Uterus (tissue), 2 donors: ENCODE data around the gene SESTD1.

ENCODE experiments used
- CTCF ChIP-seq, 4 experiments: fragments of 200-600 bp in 2 of 4; fragments of 450-650 bp in 2 of 4; sonication (generic) in 2 of 4; IDR thresholded peaks; one replicate each; pipeline ENCODE4 v1.5.1; 2016 to 2019; ENCODE audit warnings: antibody characterized with exemption in 4 of 4, mild to moderate bottlenecking in 2 of 4, moderate library complexity in 1 of 4
- POLR2A ChIP-seq, 2 donors: fragments of 450-650 bp; IDR thresholded peaks; one replicate each; pipeline ENCODE4 v1.6.1; 2016; ENCODE audit warnings: antibody characterized with exemption in 2 of 2, mild to moderate bottlenecking in 1 of 2, moderate library complexity in 1 of 2

GRCh38 chr2:179311101-179311500 lies 46.5 kb upstream of the SESTD1 start:
- TF ChIP-seq CTCF (IDR thresholded peaks at IDR 0.05) (no peak), POLR2A (IDR thresholded peaks at IDR 0.05) (no peak)
